HG03066 (cell line): ENCODE results near the gene TIGAR.

Source experiments
- ATAC-seq: cut with Tn5 transposase; IDR thresholded peaks from one replicate; pipeline ENCODE4 v1.9.1; 2021; ENCODE audit warnings: low read depth; ENCODE audit not compliant: unreplicated experiment

Gene TIGAR

GRCh38 chr12:4282103-4282891 lies 38.7 kb upstream of the TIGAR start:
- no peak for ATAC-seq

- no peak for ATAC-seq
Measured at GRCh38 chr12:4282892-4283511, 38.0 kb upstream of the TIGAR start.

GRCh38 chr12:4283512-4284255 lies 37.3 kb upstream of the TIGAR start:
- ATAC-seq: no peak

GRCh38 chr12:4284306-4284705 lies 36.7 kb upstream of the TIGAR start:
- ATAC-seq: no peak

GRCh38 chr12:4285070-4285469 lies 35.9 kb upstream of the TIGAR start:
- ATAC-seq: no peak

- ATAC-seq: no peak
Measured at GRCh38 chr12:4286228-4286627, 34.8 kb upstream of the TIGAR start.

GRCh38 chr12:4286771-4287317 lies 34.2 kb upstream of the TIGAR start:
- no peak for ATAC-seq

- no peak for ATAC-seq
Measured at GRCh38 chr12:4287325-4288211, 33.4 kb upstream of the TIGAR start.

GRCh38 chr12:4288296-4289131 lies 32.5 kb upstream of the TIGAR start:
- ATAC-seq: no peak

- ATAC-seq: no peak
Measured at GRCh38 chr12:4289231-4289878, 31.7 kb upstream of the TIGAR start.

GRCh38 chr12:4289998-4290790 lies 30.8 kb upstream of the TIGAR start:
- ATAC-seq: no peak

- no peak for ATAC-seq
Measured at GRCh38 chr12:4292341-4293073, 28.5 kb upstream of the TIGAR start.

GRCh38 chr12:4293299-4293965 lies 27.6 kb upstream of the TIGAR start:
- no peak for ATAC-seq

- ATAC-seq: no peak
Measured at GRCh38 chr12:4293966-4294505, 27.0 kb upstream of the TIGAR start.

GRCh38 chr12:4296751-4297150 lies 24.3 kb upstream of the TIGAR start:
- no peak for ATAC-seq

- no peak for ATAC-seq
Measured at GRCh38 chr12:4297617-4298016, 23.4 kb upstream of the TIGAR start.

- ATAC-seq: no peak
Measured at GRCh38 chr12:4300883-4301282, 20.1 kb upstream of the TIGAR start.
